Mesendoderm (in vitro differentiated cells): ENCODE measurements around the gene ARHGAP26.
A peak's percentile ranks its signal among the peaks of the same experiment; 100 is the strongest.

Experiments
- DNase-seq: peaks from one replicate; pipeline ENCODE4 v3.0.0; 2013
- H2AK5ac ChIP-seq: 2 replicates; pipeline ENCODE4 v1.6.1; 2013; ENCODE audit warnings: low read length, inconsistent platforms
- H2BK120ac ChIP-seq: 2 replicates; pipeline ENCODE4 v1.6.1; 2013; ENCODE audit warnings: low read depth, mild to moderate bottlenecking, low read length, moderate library complexity, mixed read lengths
- H2BK15ac ChIP-seq: replicated peaks from 2 replicates; pipeline ENCODE4 v1.6.1; 2013; ENCODE audit warnings: low read depth, mild to moderate bottlenecking, moderate library complexity
- H2BK5ac ChIP-seq: 2 replicates; pipeline ENCODE4 v1.6.1; 2013; ENCODE audit warnings: low read length, inconsistent platforms
- H3K18ac ChIP-seq: 2 replicates; pipeline ENCODE4 v1.6.1; 2013; ENCODE audit warnings: mild to moderate bottlenecking, low read length, mixed read lengths
- H3K23ac ChIP-seq: one replicate; pipeline ENCODE4 v1.6.1; 2013; ENCODE audit warnings: low read length
- H3K27ac ChIP-seq: 2 replicates; pipeline ENCODE4 v1.5.1; 2013; ENCODE audit warnings: low read depth, mild to moderate bottlenecking, inconsistent platforms, low read length, moderate library complexity
- H3K27me3 ChIP-seq: 2 replicates; pipeline ENCODE4 v1.6.1; 2013; ENCODE audit warnings: low read length, control low read depth, mild to moderate bottlenecking, inconsistent platforms; ENCODE audit not compliant: insufficient read depth, poor library complexity
- H3K36me3 ChIP-seq: 2 replicates; pipeline ENCODE4 v1.6.1; 2013; ENCODE audit warnings: low read length, inconsistent platforms; ENCODE audit not compliant: control insufficient read depth, insufficient read depth
- H3K4ac ChIP-seq: one replicate; pipeline ENCODE4 v1.6.1; 2013; ENCODE audit warnings: low read depth, mild to moderate bottlenecking, low read length, moderate library complexity
- H3K4me1 ChIP-seq: 2 replicates; pipeline ENCODE4 v1.6.1; 2013; ENCODE audit warnings: low read depth, low read length, inconsistent platforms; ENCODE audit not compliant: control insufficient read depth
- H3K4me2 ChIP-seq: 2 replicates; pipeline ENCODE4 v1.6.1; 2013; ENCODE audit warnings: low read length
- H3K4me3 ChIP-seq: 2 replicates; pipeline ENCODE4 v1.5.1; 2013; ENCODE audit warnings: mild to moderate bottlenecking, low read length
- H3K56ac ChIP-seq: one replicate; pipeline ENCODE4 v1.6.1; 2013; ENCODE audit warnings: low read length
- H3K79me1 ChIP-seq: 2 replicates; pipeline ENCODE4 v1.6.1; 2013; ENCODE audit warnings: low read length, inconsistent platforms
- H3K79me2 ChIP-seq: 2 replicates; pipeline ENCODE4 v1.6.1; 2013; ENCODE audit warnings: mild to moderate bottlenecking, low read length; ENCODE audit not compliant: control insufficient read depth, insufficient read depth
- H3K9ac ChIP-seq: 2 replicates; pipeline ENCODE4 v1.6.1; 2013; ENCODE audit warnings: low read length, inconsistent platforms
- H4K5ac ChIP-seq: one replicate; pipeline ENCODE4 v1.6.1; 2013; ENCODE audit warnings: low read length
- H4K8ac ChIP-seq: one replicate; pipeline ENCODE4 v1.6.1; 2013; ENCODE audit warnings: low read depth, mild to moderate bottlenecking, control low read depth, low read length, moderate library complexity
- WGBS: extraction: QIAGEN DNeasy Blood & Tissue Kit; methylation state at CpG from one replicate; pipeline ENCODE4 v1.1.7; 2013; ENCODE audit warnings: low lambda C conversion rate, missing lambda C conversion rate; ENCODE audit not compliant: insufficient coverage; ENCODE audit errors: extremely low coverage; 5-methylcytosine and 5-hydroxymethylcytosine counted together

ARHGAP26 gene

GRCh38 chr5:142842994-142843905, 73.1 kb downstream of the ARHGAP26 start:
- Histone ChIP-seq H3K4me3 (no peak overlapping the region), H3K4ac (no peak overlapping the region), H4K5ac (no peak overlapping the region), H2BK120ac (no peak overlapping the region), H4K8ac (no peak overlapping the region), H2AK5ac (no peak overlapping the region), H3K79me1 (no peaks in the 10 kb centered on the region), H3K23ac (no peak overlapping the region), H3K56ac (no peak overlapping the region), H3K36me3 (no peaks in the 10 kb centered on the region), H3K27me3 (no peaks in the 10 kb centered on the region), H2BK15ac (no peak overlapping the region), H3K18ac (no peak overlapping the region), H2BK5ac (no peak overlapping the region), H3K79me2 (no peaks in the 10 kb centered on the region), H3K4me2 (no peak overlapping the region), H3K27ac (no peak overlapping the region), H3K9ac (no peak overlapping the region), H3K4me1 (peaks cover 6% of the 10 kb centered on the region)
- no CpG with 5 or more reads among the region's 6 CpGs for WGBS
- DNase-seq = no peak

GRCh38 chr5:142844866-142845265, 74.7 kb downstream of the ARHGAP26 start:
- Histone ChIP-seq H3K79me2 (no peaks in the 10 kb centered on the region), H3K27me3 (no peaks in the 10 kb centered on the region), H3K4me3 (no peak overlapping the region), H3K4me1 (peaks cover 11% of the 10 kb centered on the region), H3K79me1 (no peaks in the 10 kb centered on the region), H4K8ac (no peak overlapping the region), H4K5ac (no peak overlapping the region), H2BK120ac (no peak overlapping the region), H3K9ac (no peak overlapping the region), H3K27ac (no peak overlapping the region), H3K56ac (no peak overlapping the region), H3K4ac (no peak overlapping the region), H2AK5ac (no peak overlapping the region), H3K4me2 (no peak overlapping the region), H3K18ac (no peak overlapping the region), H2BK15ac (no peak overlapping the region), H3K23ac (no peak overlapping the region), H2BK5ac (no peak overlapping the region), H3K36me3 (no peaks in the 10 kb centered on the region)
- WGBS = no CpG with 5 or more reads among the region's 7 CpGs
- no peak for DNase-seq

GRCh38 chr5:142845402-142845921, 75.3 kb downstream of the ARHGAP26 start:
- no peak overlapping the region for H2BK120ac ChIP-seq
- H4K5ac ChIP-seq = no peak overlapping the region
- H3K18ac ChIP-seq = no peak overlapping the region
- no peak overlapping the region for H3K27ac ChIP-seq
- H2BK15ac ChIP-seq = no peak overlapping the region
- no peaks in the 10 kb centered on the region for H3K79me1 ChIP-seq
- H3K56ac ChIP-seq = peak overlapping the region; percentile 9
- peak; percentile 64 for DNase-seq
- H3K4me3 ChIP-seq = no peak overlapping the region
- no peak overlapping the region for H3K9ac ChIP-seq
- H2AK5ac ChIP-seq = no peak overlapping the region
- H4K8ac ChIP-seq = no peak overlapping the region
- H3K23ac ChIP-seq = no peak overlapping the region
- H3K4me1 ChIP-seq = peaks cover 11% of the 10 kb centered on the region
- H3K4ac ChIP-seq = no peak overlapping the region
- no CpG with 5 or more reads among the region's 4 CpGs for WGBS
- no peaks in the 10 kb centered on the region for H3K27me3 ChIP-seq
- H2BK5ac ChIP-seq = no peak overlapping the region
- no peak overlapping the region for H3K4me2 ChIP-seq
- no peaks in the 10 kb centered on the region for H3K79me2 ChIP-seq
- H3K36me3 ChIP-seq = no peaks in the 10 kb centered on the region

GRCh38 chr5:142845954-142846398, 75.8 kb downstream of the ARHGAP26 start:
- no peaks in the 10 kb centered on the region for H3K27me3 ChIP-seq

GRCh38 chr5:142846406-142846805, 76.2 kb downstream of the ARHGAP26 start:
- H3K27ac ChIP-seq = no peak overlapping the region

More at GRCh38 chr5:142845954-142846398, 75.8 kb downstream of the ARHGAP26 start:
- Histone ChIP-seq H3K4ac (no peak overlapping the region), H4K5ac (no peak overlapping the region), H2BK5ac (no peak overlapping the region), H3K4me1 (peaks cover 11% of the 10 kb centered on the region), H3K79me2 (no peaks in the 10 kb centered on the region), H3K18ac (peak overlapping the region; percentile 33), H3K36me3 (no peaks in the 10 kb centered on the region), H4K8ac (no peak overlapping the region), H3K4me3 (no peak overlapping the region), H3K9ac (no peak overlapping the region), H2BK120ac (no peak overlapping the region), H3K4me2 (no peak overlapping the region), H3K79me1 (no peaks in the 10 kb centered on the region), H3K23ac (peak overlapping the region; percentile 10), H3K56ac (peak overlapping the region; percentile 9), H3K27ac (no peak overlapping the region), H2BK15ac (no peak overlapping the region), H2AK5ac (no peak overlapping the region)
- no CpG with 5 or more reads among the region's 9 CpGs for WGBS
- peak; percentile 54 for DNase-seq

More at GRCh38 chr5:142846406-142846805, 76.2 kb downstream of the ARHGAP26 start:
- no peak overlapping the region for H3K9ac ChIP-seq
- H4K8ac ChIP-seq = no peak overlapping the region
- no peaks in the 10 kb centered on the region for H3K27me3 ChIP-seq
- H3K4me2 ChIP-seq = no peak overlapping the region
- no peaks in the 10 kb centered on the region for H3K79me2 ChIP-seq
- no peak overlapping the region for H2BK5ac ChIP-seq
- peak overlapping the region; percentile 33 for H3K18ac ChIP-seq
- no peak overlapping the region for H3K56ac ChIP-seq
- no peaks in the 10 kb centered on the region for H3K36me3 ChIP-seq
- no peak overlapping the region for H3K4ac ChIP-seq
- peaks cover 11% of the 10 kb centered on the region for H3K4me1 ChIP-seq
- no peak for DNase-seq
- H2BK120ac ChIP-seq = no peak overlapping the region
- no peak overlapping the region for H2AK5ac ChIP-seq
- H3K4me3 ChIP-seq = no peak overlapping the region
- H3K79me1 ChIP-seq = no peaks in the 10 kb centered on the region
- no peak overlapping the region for H3K23ac ChIP-seq
- H2BK15ac ChIP-seq = no peak overlapping the region
- no peak overlapping the region for H4K5ac ChIP-seq
